ENCODE results near the gene TRMT2A.

TRMT2A gene

GRCh38 chr22:20128902-20129746 lies 12.1 kb upstream of the TRMT2A start:
- TF ChIP-seq JUND (IDR thresholded peaks at IDR 0.05; ENCODE audit: low read depth) = no peak
- in situ Hi-C loops (cut with HindIII; ENCODE audit: low pct_unique_long_range_greater_than_20kb, low sequenced_read_pairs) = no loop called here
- no peak for DNase-seq (ENCODE audit: low read depth in 1 of 2, low spot score in 1 of 2)

GRCh38 chr22:20128619-20128901 lies 11.5 kb upstream of the TRMT2A start:
- in situ Hi-C loops (cut with HindIII; ENCODE audit: low pct_unique_long_range_greater_than_20kb, low sequenced_read_pairs) = no loop called here
- no peak for DNase-seq (ENCODE audit: low read depth in 1 of 2, low spot score in 1 of 2)
- TF ChIP-seq JUND (IDR thresholded peaks at IDR 0.05; ENCODE audit: low read depth) = no peak

- in situ Hi-C loops (cut with HindIII; ENCODE audit: low pct_unique_long_range_greater_than_20kb, low sequenced_read_pairs) = no loop called here
- TF ChIP-seq JUND (IDR thresholded peaks at IDR 0.05; ENCODE audit: low read depth) = no peak
These were observed 11.0 kb upstream of the TRMT2A start for GRCh38 chr22:20127869-20128618.

GRCh38 chr22:20127318-20127868 lies 10.4 kb upstream of the TRMT2A start:
- DNase-seq (ENCODE audit: low read depth in 1 of 2, low spot score in 1 of 2) = no peak
- in situ Hi-C loops (cut with HindIII; ENCODE audit: low pct_unique_long_range_greater_than_20kb, low sequenced_read_pairs) = no loop called here
- no peak for TF ChIP-seq JUND (IDR thresholded peaks at IDR 0.05; ENCODE audit: low read depth)

More at GRCh38 chr22:20127869-20128618, 11.0 kb upstream of the TRMT2A start:
- no peak for DNase-seq (ENCODE audit: low read depth in 1 of 2, low spot score in 1 of 2)

- DNase-seq (ENCODE audit: low read depth in 1 of 2, low spot score in 1 of 2) = no peak
- in situ Hi-C loops (cut with HindIII; ENCODE audit: low pct_unique_long_range_greater_than_20kb, low sequenced_read_pairs) = no loop called here
- no peak for TF ChIP-seq JUND (IDR thresholded peaks at IDR 0.05; ENCODE audit: low read depth)
These were observed 9.4 kb upstream of the TRMT2A start for GRCh38 chr22:20126284-20127029.

GRCh38 chr22:20125201-20126174 lies 8.5 kb upstream of the TRMT2A start:
- TF ChIP-seq JUND (IDR thresholded peaks at IDR 0.05; ENCODE audit: low read depth) = no peak
- DNase-seq (ENCODE audit: low read depth in 1 of 2, low spot score in 1 of 2) = no peak
- in situ Hi-C loops (cut with HindIII; ENCODE audit: low pct_unique_long_range_greater_than_20kb, low sequenced_read_pairs) = no loop called here

GRCh38 chr22:20124083-20124787 lies 7.2 kb upstream of the TRMT2A start:
- in situ Hi-C loops (cut with HindIII; ENCODE audit: low pct_unique_long_range_greater_than_20kb, low sequenced_read_pairs) = no loop called here
- TF ChIP-seq JUND (IDR thresholded peaks at IDR 0.05; ENCODE audit: low read depth) = no peak
- no peak for DNase-seq (ENCODE audit: low read depth in 1 of 2, low spot score in 1 of 2)

- in situ Hi-C loops (cut with HindIII; ENCODE audit: low pct_unique_long_range_greater_than_20kb, low sequenced_read_pairs) = no loop called here
- DNase-seq (ENCODE audit: low read depth in 1 of 2, low spot score in 1 of 2) = no peak
- TF ChIP-seq JUND (IDR thresholded peaks at IDR 0.05; ENCODE audit: low read depth) = no peak
These were observed 6.5 kb upstream of the TRMT2A start for GRCh38 chr22:20123366-20124082.

GRCh38 chr22:20121856-20122415 lies 4.9 kb upstream of the TRMT2A start:
- in situ Hi-C loops (cut with HindIII; ENCODE audit: low pct_unique_long_range_greater_than_20kb, low sequenced_read_pairs) = no loop called here
- no peak for TF ChIP-seq JUND (IDR thresholded peaks at IDR 0.05; ENCODE audit: low read depth)
- no peak for DNase-seq (ENCODE audit: low read depth in 1 of 2, low spot score in 1 of 2)

- TF ChIP-seq JUND (IDR thresholded peaks at IDR 0.05; ENCODE audit: low read depth) = no peak
- in situ Hi-C loops (cut with HindIII; ENCODE audit: low pct_unique_long_range_greater_than_20kb, low sequenced_read_pairs) = no loop called here
- DNase-seq (ENCODE audit: low read depth in 1 of 2, low spot score in 1 of 2) = no peak
These were observed 1.4 kb upstream of the TRMT2A start for GRCh38 chr22:20118300-20119020.
